DMS53 treated with DMSO at 0.1 percent for 48 hours (cell line): ENCODE results near the gene KCNN4.

Experiments
- DNase-seq: peaks from one replicate; lab custom pipeline; 2025; ENCODE audit not compliant: unreplicated experiment; lab: John Stamatoyannopoulos, UW

KCNN4 gene

GRCh38 chr19:43719918-43720317 lies 60.9 kb downstream of the KCNN4 start:
- DNase-seq = no peak

- DNase-seq = no peak
Measured at GRCh38 chr19:43719378-43719868, 61.4 kb downstream of the KCNN4 start.

GRCh38 chr19:43718627-43719377 lies 62.0 kb downstream of the KCNN4 start:
- DNase-seq = no peak
